ENCODE measurements around the gene MMEL1.
"Not testable (repeated sequence)": the region's sequence is repeated elsewhere in the genome, so short reads cannot be mapped to it uniquely, and the experiment has no call there.

Gene MMEL1

DNA sequence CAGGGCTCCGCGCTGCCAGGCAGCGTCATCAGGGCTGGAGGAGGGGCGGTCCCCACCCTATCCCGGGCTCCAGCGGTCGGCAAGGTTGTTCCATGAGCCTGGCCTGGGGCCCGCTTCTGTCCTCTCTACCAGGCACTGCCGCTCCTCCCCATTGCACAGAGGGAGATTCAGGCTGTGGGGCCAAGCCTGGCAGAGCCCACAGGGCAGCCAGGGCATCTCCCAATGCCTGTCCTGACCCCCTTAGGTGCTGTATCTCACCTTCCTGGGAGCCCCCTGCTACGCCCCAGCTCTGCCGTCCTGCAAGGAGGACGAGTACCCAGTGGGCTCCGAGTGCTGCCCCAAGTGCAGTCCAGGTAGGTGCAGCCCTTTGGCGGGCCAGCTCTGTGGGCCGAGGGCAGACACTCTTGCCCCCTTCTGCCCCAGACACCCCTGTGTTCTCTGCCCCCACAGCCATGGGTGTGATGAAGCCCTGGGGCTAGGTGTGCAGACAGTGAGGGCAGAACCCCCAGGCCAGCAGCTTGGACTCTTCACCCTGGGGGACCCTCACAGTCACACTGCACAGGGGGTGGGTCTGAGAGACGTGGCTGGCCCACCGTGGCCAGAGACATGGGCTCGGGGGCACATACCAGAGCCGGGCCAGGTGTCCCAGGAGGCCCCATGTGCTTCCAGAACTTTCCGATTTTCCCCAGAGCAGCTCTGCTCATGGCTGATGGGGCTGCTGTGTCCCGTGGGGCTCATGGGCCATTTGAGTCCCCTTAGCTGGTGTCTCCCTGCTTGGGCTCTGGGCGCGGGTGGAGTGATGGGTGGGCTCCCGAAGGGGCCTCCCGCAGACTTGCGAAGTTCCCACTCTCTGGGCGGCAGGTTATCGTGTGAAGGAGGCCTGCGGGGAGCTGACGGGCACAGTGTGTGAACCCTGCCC is 75.1 kb downstream of the MMEL1 start:
- no peak for DNase-seq (ENCODE audit: low read depth)

DNA sequence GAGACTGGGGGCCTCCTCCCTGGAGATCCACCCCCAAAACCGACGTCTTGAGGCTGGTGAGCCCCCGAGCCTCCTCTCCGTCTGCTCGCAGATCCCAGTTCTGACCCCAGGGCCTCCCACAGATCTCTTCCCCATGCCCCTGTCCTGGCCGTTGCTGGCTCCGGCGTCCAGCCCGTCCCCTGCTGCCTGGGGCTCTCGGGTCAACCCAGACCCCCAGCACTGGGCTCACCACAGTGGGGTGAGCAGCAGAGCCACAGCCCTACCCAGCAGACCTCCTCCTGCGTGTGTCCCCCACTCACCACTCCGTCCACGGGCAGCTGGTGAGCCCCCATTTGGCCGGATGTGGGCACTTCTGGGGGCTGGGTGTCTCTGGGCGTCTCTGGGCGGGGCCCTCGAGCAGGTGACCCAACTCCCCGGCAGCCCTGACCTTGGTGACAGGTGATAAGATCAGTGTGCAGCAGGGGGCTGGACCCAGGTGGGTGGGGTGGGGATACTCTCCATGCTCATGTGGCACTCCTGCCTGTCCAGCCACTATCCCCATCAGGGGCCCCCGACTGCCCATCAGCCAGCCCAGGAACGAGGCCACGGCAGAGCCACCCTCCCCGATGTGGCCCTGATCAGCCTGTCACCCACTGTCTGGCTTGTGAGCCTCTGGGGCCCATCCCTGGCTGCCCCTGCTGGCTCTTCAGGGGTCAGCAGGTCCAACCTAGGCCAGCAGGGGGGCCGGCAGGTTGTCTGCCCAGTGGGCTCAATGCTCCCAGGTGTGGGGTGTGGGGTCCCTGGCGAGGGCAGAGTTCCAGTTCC is 75.9 kb downstream of the MMEL1 start:
- DNase-seq (ENCODE audit: low read depth): no peak

DNA sequence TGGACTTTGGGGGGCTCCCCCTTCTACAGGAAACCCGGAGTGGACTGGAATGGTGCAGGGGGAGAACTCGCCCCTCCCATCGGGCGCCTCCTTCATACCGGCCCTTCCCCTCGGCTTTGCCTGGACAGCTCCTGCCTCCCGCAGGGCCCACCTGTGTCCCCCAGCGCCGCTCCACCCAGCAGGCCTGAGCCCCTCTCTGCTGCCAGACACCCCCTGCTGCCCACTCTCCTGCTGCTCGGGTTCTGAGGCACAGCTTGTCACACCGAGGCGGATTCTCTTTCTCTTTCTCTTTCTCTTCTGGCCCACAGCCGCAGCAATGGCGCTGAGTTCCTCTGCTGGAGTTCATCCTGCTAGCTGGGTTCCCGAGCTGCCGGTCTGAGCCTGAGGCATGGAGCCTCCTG is 76.5 kb downstream of the MMEL1 start, which contains the start of gene TNFRSF14:
TNFRSF14 (plus strand) TSS at position 95 of the 401 bp plus-strand sequence; CDS start at position 389, 294 bp downstream.
- peak; percentile 70 for DNase-seq (ENCODE audit: low read depth)

GRCh38 chr1:2555634-2556276 is 77.1 kb downstream of the MMEL1 start:
- DNase-seq (ENCODE audit: low read depth): peak; percentile 48

- peak; percentile 29 for DNase-seq (ENCODE audit: low read depth)
Observed at GRCh38 chr1:2554621-2555387, 78.0 kb downstream of the MMEL1 start.

- DNase-seq (ENCODE audit: low read depth): no peak
Observed at GRCh38 chr1:2553871-2554620, 78.8 kb downstream of the MMEL1 start.

DNA sequence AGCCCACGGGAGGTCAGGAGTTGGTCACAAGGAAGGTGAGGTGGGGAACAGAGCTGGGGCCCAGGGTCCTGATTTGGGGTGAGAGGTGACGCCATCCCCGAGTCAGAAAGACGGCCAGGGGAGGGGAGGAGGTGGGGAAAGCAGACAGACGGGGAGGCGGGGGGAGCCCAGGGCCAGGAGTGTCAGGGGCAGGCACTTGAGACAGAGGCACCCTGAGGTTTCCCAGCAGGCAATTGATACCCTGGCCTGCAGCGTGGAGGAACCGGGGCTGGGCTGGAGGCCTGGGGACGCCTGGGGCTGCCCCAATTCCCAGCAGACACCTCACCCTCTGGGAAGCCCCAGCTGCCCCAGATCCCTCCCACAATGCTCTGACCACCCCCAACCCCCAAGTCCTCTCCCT is 79.7 kb downstream of the MMEL1 start:
- not testable (repeated sequence) for DNase-seq (ENCODE audit: low read depth)

DNA sequence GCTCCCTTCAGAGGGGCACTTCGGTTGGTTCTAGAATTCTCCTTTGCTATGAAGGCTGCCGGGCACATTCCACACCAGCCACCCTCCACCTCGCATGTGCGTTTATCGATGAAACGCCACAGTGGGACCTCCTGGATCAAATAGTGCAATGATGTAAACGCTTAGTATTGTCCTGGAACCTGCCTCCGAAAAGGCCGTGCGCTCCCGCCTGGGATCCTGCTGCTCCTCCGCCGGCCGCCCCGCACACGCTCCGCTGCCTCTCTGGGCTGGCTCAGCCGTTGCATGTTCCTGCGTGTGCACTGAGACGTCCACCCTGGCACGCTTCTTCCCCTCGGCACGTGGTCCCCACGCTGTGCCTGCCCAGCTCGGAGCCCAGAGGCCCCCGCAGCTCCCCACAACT is 80.6 kb downstream of the MMEL1 start:
- no peak for DNase-seq (ENCODE audit: low read depth)

DNA sequence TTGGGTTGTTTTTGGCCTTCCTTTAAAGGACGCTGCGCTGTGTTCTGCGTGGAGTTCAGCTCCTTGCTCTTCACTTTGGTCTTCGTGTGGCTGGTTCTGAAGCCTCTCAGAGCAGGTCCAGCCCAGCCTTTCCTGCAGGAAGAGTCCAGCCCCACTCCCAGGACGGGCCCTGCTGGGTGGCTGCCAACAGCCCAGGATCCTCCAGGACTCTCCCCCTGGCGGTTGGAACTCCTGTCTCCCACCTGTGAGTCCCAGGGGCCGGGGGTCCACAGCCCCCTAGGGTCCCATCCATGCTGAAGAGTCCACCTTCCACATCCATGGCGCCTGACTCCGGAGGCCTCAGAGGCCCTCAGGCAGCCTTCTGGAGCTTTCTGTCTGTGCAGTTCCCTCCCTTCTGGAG is 81.3 kb downstream of the MMEL1 start:
- not testable (repeated sequence) for DNase-seq (ENCODE audit: low read depth)

- not testable (repeated sequence) for DNase-seq (ENCODE audit: low read depth)
Observed at GRCh38 chr1:2550309-2550861, 82.4 kb downstream of the MMEL1 start.

- not testable (repeated sequence) for DNase-seq (ENCODE audit: low read depth)
Observed at GRCh38 chr1:2549367-2550029, 83.3 kb downstream of the MMEL1 start.

DNA sequence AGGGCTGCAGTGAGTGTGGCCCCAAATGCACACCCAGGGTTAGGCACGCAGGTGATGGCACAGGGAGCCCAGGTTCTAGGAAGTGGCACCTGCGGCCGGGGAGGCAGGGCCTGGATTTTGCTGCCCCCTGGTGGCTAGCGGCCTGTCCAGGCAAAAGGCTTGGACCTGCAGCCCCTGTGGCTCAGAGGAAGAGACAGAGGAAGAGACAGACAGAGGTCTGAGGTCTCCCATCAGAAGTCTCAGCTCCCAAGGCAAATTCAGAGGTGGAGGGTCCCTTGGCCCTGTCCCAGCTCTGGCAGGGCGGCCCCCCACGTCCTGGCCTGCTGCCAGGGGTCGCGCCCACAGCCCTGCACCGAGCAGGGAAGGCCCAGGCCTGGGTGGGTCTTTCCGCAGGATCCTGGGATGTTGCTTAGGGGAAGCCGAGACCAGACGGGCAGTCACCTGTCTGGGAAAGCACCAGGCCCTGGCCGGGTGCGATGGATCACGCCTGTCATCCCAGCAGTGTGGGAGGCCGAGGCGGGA is 84.7 kb downstream of the MMEL1 start:
- peak; percentile 77 for DNase-seq (ENCODE audit: low read depth)

DNA sequence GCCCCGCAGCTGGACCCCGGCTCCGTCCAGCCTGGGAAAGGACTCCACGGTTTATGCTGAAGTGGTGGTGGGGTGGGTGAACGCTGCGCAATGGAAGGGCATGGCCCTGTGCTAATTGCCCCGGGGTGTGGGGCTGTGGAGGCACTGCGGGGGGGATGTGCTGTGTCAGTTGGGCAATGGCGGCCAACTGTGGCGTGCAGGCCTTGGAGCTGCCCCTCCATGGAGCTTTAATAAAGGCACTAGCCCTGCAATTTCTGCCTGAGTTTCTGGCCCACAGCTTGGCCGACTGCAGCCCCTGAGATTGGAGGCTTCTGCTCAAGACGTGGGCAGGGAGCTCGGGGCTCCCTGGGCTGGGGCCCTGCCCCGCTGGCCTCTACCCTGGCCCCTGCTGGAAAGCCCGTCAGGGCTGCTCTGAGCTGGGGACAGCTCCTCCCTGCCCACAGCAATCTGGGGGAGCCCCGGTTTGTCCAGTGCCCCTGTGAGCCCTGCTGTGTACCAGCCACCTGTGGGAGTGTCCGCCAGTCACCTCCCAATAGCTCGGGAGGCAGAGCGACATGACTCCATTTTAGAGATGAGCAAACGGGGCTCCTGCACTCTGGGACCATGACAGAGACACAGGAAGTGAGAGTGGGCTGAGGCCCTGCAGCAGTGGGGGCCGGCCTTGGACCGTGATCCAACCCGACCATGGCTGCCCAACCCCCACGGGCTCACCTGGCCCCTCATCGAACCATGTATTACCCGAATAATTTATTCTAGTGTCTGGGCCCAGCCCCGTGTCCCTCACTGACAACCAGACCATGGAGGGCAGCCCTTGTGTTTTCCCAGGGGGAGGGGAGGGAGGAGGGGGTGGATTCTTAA is 85.4 kb downstream of the MMEL1 start:
- no peak for DNase-seq (ENCODE audit: low read depth)

DNA sequence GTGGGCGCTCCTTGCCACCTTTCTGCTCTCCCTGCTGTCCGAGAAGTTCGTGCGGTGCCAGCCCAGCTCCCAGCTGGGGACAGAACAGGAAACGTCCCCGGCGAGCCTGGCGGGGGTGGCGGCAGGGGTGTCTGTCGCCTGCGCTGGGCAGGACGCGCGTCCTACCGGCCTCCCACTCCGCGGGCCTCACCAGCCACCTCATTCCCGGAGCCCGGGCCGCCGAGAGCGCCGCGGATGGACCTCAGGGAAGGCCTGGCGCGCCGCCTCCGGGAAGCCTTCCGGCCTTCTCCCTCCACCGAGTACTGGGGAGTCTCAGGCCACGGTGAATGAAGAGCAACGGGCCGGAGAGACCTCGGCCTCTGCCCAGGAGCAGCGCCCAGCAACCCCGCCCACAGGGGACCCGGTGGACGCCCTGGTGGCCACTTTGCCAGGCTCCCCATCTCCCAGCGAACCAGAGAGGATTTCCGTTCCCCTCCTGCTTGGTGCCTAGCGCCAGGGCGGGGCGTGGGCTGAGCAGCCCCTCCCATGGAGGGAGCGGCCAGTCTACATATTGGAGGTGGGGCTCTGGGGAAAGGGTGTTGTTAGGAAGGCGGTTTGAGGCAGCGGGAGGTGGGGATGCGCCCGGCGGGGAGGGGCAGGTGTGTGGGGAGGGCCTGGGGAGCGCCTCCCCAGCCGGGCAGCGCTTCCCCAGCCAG is 86.2 kb downstream of the MMEL1 start:
- DNase-seq (ENCODE audit: low read depth): peak; percentile 74

DNA sequence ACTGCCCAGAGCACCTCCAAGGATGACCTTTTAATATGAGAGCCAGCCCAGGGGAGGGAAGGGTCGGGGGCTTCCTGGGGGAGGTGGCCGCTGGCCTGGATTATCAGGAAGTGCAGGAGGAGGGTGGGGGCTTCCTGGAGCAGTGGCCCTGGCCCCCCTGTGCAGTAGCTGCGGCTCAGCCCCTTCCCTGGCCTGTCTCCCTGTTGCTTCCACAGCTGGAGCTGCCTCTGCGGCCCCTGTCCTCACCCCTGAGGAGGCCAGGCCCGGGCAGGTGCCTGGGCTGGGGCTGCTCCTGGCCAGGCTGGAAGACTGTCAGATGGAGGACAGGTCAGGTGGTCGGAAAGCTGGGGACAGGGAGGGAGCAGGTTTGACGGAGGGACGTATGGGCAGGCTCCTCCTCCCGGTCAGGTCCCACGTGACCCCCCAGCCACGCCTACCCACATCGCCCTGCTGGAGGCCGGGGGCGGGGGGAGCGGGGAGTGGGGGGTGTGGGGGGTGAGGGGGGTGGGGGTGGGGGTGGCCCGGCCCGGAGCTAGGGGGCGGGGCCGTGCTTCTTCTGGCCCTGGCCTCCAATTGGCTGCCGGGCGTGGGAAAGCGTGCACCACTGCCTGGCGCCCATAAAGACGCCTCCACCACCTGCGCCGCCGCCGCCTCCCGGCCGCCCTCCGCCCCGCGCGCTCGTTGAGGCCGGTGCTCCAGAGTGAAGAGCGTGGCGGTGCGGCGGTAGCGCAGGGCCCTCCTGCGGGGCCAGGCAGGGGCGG is 86.9 kb downstream of the MMEL1 start:
- peak; percentile 85 for DNase-seq (ENCODE audit: low read depth)

DNA sequence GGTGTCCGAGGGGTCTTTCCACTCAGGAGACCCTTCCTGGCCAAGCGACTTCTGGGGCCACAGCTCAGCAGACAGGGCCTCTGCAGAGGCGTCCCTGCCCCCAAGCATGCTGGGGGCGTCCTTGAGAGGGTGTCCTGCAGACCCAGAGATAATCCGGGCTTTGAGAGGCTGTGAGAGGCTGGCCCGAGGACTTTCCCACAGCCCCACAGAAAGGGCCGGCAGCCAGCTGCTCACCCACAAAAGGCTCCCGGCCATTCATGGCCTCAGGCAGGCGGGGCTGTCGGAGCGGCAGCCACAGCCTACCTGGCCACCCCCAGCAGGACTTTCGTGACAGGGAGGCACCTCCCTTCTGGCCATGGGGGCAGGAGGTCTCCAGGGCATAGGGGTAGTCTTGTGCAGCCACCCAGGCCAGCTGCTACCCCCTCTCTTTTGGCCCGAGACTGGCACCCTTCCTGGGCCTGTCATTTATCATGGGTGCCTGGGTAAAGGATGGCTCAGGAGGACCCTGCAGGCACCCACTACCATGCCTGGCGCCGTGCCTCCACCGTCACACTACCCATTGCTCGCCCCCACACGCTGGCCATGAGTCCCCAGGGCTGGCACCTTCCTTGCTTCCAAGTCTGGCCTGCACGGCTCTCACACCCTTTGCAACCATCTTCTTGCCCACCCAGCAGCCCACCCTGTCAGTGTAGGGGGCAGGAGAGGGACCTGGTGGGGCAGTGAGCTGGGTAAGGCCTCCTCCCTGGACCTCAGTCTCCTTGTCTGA is 87.8 kb downstream of the MMEL1 start:
- no peak for DNase-seq (ENCODE audit: low read depth)

Data from stimulated activated CD4-positive, alpha-beta T cell treated with anti-CD3 and anti-CD28 coated beads, Interleukin-2, amount 100 ng/mL, for 4 hours (primary cell).